ENCODE measurements around the gene ZNF791. TPM values are rescaled to one million over a fixed set of nuclear protein-coding genes. Genes with fewer than 3 reads are reported as not detected.

ZNF791 gene
- total and polyA plus RNA-seq, 2 of the 13 experiments (the other 11 are each of a cell fraction or from before 2014, with no cell fraction given): 12.8 to 17.4 TPM

- TF ChIP-seq ZNF639 (CRISPR knock-in tag; conservative IDR thresholded peaks at IDR 0.05): no peak
- no peak for TF ChIP-seq MTF2 (CRISPR knock-in tag; IDR thresholded peaks at IDR 0.05; ENCODE audit: borderline replicate concordance)
- no peak for TF ChIP-seq SETDB1 (CRISPR knock-in tag; IDR thresholded peaks at IDR 0.05; ENCODE audit: borderline replicate concordance)
- no peak for TF ChIP-seq YY1 (IDR thresholded peaks at IDR 0.05; ENCODE audit: insufficient read depth, insufficient replicate concordance, low read depth, low read length)
- no peak for TF ChIP-seq LBX2 (CRISPR knock-in tag; IDR thresholded peaks at IDR 0.05; ENCODE audit: borderline replicate concordance)
- TF ChIP-seq ADNP (CRISPR knock-in tag; IDR thresholded peaks at IDR 0.05): no peak
- no peak for TF ChIP-seq ZNF101 (CRISPR knock-in tag; IDR thresholded peaks at IDR 0.05; ENCODE audit: borderline replicate concordance, low read depth)
These were observed 54.5 kb downstream of the ZNF791 start (continued) for GRCh38 chr19:12665281-12665573.

- Histone ChIP-seq H2AFZ (ENCODE audit: low read length) (no peak overlapping the region), H3K27ac (ENCODE audit: extremely low read length, insufficient read depth, low read length) (peak overlapping the region; percentile 60), H3K9me3 (ENCODE audit: low read length) (no peaks in the 10 kb centered on the region), H3K36me3 (replicated peaks in 1 of 2; ENCODE audit: control insufficient read depth in 1 of 2, insufficient read depth in 2 of 2, low read length in 2 of 2) (peaks cover 0 to 4% of the 10 kb centered on the region in 2 experiments; a peak in 2 of 5 replicates), H3K4me2 (ENCODE audit: low read depth, low read length) (peak overlapping the region; percentile 97), H4K20me1 (ENCODE audit: insufficient read depth, low read length) (no peaks in the 10 kb centered on the region), H3K4me3 (replicated peaks in 1 of 3; ENCODE audit: insufficient read depth in 1 of 3, low read depth in 2 of 3, low read length in 3 of 3) (peak overlapping the region; percentile 72 to 84 (median 84)), H3K4me1 (ENCODE audit: insufficient read depth, low read length) (peaks cover 40% of the 10 kb centered on the region), H3K9ac (ENCODE audit: insufficient read depth, low read depth, low read length) (peak overlapping the region; percentile 82), H3K27me3 (ENCODE audit: control insufficient read depth in 1 of 2, insufficient read depth in 2 of 2, low read length in 2 of 2) (no peaks in the 10 kb centered on the region; a peak in 1 of 5 replicates), H3K79me2 (ENCODE audit: insufficient read depth, low read length) (peaks cover 33% of the 10 kb centered on the region)
- POLR2A ChIA-PET: interaction anchor here (0.6 to 1.7 kb wide), 6 partner anchors 11 to 126 kb away, joined by 3 to 9 read pairs (median 4); partner anchors contain the start of genes DHPS, JUNB, ZNF490 and ZNF791
- WGBS (ENCODE audit: low lambda C conversion rate): 41% methylated on average over 7 of the region's 12 CpGs
- CTCF ChIA-PET (ENCODE audit: low intra/inter-chr PET ratio, low total read pairs): no interaction called here
- ATAC-seq: no peak; the same call in 2 of the 3 replicates
- in situ Hi-C loops (cut with HindIII; ENCODE audit: extremely low pct_ligation_motif_present, low pct_unique_long_range_greater_than_20kb) (no loop called here), intact Hi-C loops (cut with micrococcal nuclease; ENCODE audit: unreplicated experiment) (no loop called here)
- no peak for FAIRE-seq
- BruUV-seq (replicated peaks): no TSS peak
- DNase-seq (ENCODE audit: low spot score): no peak
- TF ChIP-seq DPF2 (CRISPR knock-in tag; IDR thresholded peaks at IDR 0.05; ENCODE audit: borderline replicate concordance, low read depth): no peak
- 0 out of 2 replicates have a peak, but pooled peaks have one; percentile 54 for TF ChIP-seq ZMYM3 (CRISPR knock-in tag; IDR thresholded peaks at IDR 0.05)
- TF ChIP-seq ZNF629 (CRISPR knock-in tag; conservative IDR thresholded peaks at IDR 0.05): peak; percentile 80
- TF ChIP-seq ZNF703 (CRISPR knock-in tag; IDR thresholded peaks at IDR 0.05; ENCODE audit: borderline replicate concordance): no peak
- TF ChIP-seq KDM1A (CRISPR knock-in tag; IDR thresholded peaks at IDR 0.05): 0 out of 2 replicates have a peak, but pooled peaks have one; percentile 53
These were observed 55.0 kb downstream of the ZNF791 start for GRCh38 chr19:12665671-12666264.
